Effector CD4-positive, alpha-beta T cell (primary cell): ENCODE measurements around the gene ADAMTS2. TPM values are rescaled to one million over a fixed set of nuclear protein-coding genes. Genes with fewer than 3 reads are reported as not detected.

Experiments used
- DNase-seq: peaks from one replicate; pipeline ENCODE4 v3.0.0-alpha.2; 2020
- total RNA-seq: gene quantifications from one replicate; lab custom pipeline; 2026; lab: John Stamatoyannopoulos, UW

ADAMTS2 gene
- total RNA-seq, result not detected

DNA sequence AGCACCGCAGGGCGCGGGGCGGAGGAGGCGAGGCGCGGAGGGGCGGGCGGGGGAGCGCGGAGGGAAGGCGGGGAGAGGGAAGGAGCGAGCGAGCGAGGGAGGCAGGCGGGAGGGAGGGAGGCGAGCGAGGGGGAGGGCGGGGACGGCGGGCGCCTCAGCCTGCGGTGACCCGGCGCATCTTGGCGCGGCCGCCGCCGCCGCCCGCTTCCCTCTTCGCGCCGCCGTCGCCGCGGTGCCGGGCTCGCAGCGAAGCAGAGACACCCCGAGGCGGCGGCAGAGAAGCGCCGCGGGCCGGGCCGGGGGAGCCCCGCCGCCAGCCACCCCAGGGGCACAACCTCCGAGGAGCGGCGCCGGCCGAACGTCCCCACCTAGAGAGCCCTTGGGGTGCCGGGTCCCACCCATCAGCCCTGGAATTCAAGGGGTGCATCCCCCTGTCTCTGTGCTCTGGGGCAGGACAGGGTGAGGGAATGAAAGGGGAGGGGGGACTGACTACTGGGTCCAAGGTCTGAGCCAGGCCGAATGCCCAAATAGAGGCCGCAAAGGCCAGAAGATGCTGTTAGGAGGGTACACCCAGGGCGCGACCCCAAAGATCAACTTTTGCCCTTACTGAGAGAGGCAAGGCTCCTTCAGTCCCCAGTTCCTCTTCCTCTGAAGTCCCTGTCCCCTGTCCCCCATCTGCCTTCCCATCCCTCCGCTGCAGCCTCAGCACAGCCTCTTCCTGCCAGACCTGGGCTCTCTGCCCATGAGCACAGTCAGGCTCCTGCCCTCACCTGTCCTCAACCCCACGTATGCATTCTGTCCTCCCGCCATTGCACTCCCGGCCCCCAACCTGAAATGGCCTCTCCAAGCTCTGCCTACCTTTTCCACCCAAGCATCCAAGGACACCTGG is at the start of gene ADAMTS2:
ADAMTS2 (minus strand) TSS at position 29 of the 889 bp plus-strand sequence. CDS start 133 bp downstream, outside the sequence.
- DNase-seq, result no peak

DNA sequence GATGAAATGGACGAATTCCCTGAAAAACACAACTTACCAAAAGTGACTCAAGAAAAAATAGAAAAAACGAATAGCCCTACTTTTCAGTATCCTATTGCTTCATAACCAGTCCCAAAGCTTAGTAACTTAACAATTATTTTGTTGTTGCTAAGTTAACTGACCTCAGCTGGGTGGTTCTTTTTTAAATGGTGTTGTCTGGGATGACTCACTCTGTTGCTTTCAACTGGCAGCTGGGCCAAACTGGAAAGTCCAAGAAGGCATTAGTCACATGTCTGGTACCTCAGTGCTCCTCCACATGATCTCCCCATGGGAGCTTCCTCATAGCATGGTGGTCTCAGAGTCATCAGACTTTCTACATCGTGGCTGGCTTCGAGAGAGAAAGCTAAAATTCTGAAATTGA is 47.8 kb upstream of the ADAMTS2 start:
- no peak for DNase-seq

DNA sequence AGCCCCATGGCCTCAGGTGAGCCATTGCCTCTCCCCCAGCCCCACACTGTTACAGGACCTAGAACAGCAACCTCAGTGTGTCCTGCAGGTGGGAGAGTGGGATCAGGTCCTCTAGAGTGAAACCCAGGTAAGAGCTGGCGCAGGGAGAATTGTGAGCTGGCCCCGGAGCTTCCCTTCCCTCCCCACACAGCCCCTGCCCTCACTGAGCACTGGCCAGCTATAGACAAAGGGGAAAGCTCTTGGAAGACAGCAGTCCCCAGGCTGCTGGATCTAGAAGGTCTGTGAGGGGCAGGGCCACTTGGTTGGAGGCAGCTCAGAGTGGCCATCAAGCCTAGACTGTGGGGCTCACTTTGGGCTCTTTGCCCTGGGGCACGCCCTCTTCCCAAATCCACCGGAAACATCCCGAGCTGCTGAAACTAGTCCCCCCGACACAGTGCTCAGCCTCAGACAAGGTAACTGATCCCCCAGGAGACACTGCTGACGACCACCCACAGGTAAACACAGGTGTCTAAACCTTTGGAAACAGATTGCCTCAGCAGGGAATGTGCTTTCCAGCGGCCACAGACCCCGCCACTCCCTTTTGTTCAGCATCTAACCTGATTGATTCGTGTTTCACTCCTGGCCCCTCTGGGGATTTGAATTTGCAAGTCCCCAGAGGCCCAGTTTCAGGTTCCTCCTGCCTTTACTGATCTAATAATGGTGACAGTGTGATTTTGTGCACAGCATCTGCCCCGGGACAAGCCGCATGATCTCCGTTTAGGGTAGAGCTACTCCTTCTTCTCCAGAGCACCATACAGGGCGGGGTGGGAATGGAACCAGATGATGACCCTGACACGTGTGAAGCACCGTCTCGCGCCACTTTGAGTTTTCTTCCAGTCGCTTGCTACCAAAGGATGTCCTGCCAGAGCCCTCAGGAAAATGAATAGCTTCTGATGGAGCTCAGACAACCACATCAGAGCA is 42.2 kb upstream of the ADAMTS2 start:
- DNase-seq, result no peak

DNA sequence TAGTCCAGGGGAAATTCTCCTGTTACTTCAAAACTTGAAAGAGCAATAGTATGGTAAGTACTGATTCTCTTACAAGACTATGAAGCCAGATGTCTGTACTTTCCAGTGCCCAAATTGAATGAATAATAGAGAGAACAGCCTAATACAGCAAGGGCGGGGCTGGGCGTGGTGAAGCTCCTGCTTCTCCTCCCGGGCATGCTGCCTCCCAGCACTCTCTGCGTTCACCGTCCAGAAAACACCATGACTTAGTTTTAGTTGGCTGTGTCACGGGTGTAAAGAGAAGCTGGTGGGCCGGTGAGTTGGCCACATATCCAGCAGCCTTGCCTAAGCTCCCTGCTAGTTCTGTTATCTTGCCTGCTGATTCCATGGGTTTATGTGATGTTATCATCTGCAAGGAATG is 40.7 kb upstream of the ADAMTS2 start:
- no peak for DNase-seq

DNA sequence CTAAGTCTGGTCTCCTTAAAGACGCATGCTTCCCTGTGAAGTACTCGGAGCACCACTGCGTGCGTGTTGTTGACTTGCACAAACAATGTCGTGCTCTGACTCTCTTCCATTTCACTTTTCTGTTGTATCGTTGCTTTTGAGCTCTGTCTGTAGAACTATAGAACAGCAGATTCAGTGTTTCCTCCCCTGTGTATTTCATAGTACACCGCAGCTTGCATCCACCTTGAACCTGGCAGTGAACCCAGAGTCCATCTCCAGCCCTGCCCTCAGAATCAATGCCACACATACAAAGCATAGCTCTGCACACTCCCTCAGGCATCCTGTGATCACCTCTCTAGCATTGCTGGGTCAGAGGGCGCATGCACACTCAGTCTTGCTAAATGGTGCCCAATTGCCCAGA is 37.2 kb upstream of the ADAMTS2 start:
- no peak for DNase-seq

DNA sequence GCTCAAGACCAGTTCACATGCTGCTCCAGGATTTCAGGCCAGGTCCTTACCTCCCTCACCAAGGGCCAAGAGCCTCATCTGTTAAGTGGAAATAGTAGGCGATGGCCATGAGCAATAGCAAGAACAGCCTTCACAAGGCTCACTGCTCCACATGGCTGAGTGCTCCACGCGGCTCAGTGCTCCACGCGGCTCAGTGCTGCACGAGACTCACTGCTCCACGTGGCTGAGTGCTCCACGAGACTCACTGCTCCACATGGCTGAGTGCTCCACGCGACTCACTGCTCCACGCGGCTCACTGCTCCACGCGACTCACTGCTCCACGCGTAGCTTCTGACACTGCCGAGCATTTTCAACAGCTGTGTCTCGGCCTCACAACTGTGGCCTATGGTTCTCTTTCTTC is 36.4 kb upstream of the ADAMTS2 start:
- no peak for DNase-seq

DNA sequence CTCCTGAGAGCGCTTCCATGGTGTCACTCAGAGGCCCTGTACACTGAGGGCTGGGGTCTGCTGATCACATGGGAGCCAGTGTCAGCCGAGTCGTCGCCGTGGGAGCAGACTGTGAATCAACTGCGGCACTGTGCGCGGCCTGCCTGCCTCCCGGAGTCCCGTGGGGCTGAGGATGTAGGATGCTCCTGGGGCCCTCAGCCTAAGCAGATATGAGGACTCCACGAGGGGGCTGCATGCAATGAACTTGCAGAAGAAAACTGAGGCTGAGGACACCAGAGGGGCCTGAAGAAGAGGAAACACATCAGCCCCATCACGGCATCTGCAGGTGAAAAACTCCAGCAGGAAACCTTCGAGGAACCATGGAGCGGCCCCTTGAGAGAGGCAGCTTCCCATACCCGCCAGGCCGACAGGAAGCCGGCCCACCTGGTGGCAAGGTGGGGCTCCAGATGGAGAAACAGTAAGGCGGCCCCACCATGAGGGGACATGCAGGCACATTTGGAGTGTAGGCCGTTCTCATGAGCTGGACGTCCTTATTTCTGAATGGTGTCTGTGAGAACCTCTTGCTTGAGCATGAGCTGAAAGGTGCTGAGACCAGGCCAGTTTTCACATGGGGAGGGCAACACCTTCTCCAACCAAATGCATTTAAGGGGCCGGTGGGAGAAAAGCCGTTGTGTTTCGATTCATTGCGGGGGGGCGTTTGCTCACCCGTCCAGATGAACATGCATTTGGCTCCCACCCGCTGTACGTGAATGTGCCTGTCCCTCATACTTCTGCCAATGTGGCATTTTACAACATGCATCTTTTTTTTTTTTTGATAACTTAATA is 35.2 kb upstream of the ADAMTS2 start:
- DNase-seq, result no peak

DNA sequence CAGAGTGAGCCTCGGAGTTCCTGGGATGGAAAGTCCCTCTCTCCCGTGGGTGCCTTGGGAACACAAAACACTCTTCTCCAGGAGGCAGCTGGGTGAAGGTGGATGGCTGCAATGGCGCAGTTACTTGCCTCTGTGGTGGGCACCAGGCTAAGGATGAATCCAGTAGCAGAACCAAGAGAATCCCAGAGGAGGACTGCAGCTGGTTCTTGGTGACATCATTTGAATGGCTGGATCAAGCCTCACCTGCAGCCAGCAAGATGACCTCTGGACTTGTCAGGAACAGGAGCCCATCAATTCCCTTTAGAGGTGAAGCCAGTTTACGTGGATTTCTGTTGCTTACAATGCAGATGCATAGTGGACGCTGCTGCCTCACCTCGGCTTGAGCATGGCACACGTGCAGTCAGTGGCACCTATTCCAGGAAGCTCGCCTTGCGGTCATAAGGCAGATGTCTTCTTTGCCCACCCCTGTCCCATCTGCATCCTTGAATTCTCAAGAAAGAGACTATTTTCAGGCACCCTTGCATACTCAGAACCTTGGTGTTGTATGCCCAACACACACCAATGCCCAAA is 34.1 kb upstream of the ADAMTS2 start:
- no peak for DNase-seq

DNA sequence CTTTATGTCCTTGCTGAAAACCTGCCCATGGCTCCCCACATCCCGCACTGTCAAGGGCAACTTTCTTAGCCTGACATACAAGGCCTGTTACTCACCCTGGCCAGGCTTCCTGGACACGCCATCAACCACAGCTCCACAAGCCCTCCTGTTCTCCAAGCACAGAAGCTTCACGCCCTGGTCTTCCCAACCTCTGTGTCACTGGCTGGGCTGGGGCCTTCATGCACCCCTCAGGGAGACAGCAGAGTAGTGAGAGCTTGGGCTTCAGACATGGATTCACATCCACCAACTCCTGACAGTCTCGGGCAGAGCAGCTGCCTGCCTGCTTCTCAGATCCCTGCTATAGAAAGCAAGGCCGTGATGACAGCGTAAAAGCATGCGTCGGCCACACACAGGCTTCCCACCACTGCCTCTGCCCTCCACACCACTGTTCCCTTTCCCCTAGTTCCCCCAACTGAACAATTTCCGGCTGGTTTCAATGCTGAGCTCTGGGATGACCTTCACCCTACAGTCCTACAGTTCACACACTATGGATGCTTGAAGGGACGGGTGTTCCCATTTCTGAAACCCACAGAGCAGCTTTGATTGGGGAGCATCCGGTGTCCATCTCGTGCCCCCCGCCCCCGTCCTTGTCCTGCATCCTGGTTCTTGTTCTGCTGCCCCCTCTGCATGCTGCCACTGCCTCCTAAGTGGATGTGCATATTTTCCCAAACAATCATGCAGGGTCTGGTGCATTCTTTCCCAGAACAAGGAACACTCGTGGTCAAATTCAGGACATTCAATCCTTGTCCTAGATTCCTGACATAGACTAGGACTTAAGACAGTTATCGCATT is 33.4 kb upstream of the ADAMTS2 start:
- DNase-seq, result no peak

DNA sequence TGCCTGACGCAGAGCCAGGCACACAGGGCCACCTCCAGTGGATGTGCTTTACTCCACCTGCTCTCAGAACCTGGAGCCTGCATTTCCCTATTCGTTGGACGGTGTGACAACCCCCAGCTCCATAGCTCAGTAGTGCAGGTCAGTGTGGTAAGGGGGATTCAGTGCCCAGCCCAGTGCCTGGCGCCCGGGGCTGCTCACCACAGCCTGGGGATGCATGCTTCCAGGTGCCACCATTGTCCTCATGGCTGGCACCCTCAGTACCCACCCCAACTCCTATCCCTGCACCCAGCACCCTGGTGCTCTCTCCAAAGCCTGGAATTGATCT is 32.8 kb upstream of the ADAMTS2 start:
- no peak for DNase-seq

DNA sequence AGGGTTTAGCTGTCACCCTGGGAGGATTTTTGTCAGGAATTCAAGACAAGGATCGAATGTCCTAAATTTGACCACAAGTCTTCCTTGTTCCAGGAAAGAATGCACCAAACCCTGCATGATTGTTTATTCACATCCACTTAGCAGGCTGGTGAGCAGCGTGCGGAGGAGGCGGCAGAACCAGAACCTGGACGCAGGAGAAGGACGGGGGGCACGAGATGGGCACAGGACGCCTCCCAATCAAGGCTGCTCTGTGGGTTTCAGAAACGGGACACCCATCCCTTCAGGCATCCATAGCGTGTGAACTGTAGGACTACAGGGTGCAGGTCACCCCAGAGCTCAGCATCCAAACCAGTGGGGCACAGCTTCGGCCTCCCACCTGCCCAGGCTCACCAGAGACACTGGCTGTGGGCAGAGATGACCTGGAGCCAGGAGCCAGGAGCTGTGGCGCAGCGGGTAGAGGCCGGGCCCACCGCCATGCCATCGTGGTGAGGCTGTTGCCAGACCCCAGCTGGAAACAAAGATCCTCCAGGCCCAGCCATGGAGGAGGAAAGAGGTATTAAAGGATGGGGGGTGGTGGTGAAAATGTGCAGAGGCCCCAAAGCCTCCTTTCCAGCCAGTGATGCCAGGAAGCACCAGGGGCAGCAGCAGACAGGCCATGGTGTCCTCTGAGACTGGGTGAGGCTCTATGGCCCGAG is 32.3 kb upstream of the ADAMTS2 start:
- no peak for DNase-seq

DNA sequence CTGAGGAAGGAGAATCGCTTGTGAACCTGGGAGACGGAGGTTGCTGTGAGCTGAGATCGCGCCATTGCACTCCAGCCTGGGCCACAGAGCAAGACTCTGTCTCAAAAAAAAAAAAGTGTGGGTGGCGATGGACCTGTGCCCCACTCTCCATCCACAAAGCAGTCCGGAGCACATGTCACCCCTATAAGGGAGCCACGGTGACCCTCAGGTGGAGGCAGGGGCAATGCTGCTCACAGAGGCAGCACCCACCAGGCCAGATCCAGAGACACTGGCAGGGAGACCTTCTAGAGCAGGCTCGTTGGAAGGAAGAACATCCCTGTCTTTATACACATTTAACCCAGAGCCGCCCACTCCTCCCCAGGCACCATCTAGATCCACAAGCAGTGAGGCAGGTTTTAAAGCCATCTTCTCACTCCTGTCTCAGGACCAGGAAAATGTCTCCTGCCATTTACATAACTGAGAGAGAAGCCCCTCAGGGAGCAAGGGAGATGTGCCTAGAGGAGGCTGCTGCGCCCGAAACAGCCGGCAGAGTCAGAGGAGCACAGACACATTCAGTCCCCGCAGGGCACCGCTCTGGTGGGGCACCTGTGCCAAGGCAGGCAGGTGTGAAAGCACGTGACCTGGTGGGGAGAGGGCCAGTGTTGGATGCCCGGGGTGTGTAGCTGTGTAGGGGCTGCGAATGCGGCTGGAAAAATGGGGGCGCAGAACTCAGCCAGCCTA is 31.6 kb upstream of the ADAMTS2 start:
- DNase-seq, result no peak

DNA sequence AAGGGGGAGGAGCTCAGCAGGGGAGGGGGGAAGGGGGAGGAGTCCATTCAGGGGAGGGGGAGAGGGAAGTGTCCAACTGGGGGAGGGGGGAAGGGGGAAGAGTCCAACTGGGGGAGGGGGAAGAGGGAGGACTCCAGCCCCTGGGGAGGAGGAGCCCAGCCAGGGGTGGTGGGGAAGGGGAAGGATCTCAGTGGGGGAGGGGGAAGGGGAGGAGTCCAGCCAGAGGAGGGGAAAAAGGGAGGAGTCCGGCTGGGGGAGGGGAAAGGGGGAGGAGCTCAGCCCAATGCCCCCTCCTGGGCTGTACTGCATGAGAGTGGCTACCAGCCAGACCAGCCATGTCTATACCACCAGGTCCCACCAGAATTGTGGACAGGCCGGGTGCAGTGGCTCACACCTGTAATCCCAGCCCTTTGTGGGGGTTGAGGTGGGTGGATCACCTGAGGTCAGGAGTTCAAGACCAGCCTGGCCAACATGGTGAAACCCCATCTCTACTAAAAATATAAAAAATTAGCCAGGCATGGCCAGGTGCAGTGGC is 30.6 kb upstream of the ADAMTS2 start:
- DNase-seq, result no peak

DNA sequence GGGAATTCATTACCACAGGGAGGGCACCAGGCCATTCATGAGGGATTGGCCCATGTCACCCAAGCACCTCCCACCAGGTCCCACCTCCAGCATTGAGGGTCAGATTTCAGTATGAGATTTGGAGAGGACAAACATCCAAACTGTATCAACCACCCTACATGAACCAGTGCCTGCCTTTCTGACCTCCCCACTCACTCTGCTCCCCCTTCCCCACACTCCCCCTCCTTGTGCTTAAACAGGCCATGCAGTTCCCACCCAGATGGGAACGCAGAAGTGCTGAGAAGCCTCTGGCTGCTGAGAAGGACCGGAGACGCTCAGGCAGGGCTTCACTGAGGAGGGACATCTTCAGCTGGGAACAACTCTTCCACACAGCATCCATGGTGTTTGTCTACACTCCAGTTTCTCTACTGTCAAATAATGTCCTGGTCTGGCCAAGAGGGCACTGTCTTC is 30.0 kb upstream of the ADAMTS2 start:
- no peak for DNase-seq

DNA sequence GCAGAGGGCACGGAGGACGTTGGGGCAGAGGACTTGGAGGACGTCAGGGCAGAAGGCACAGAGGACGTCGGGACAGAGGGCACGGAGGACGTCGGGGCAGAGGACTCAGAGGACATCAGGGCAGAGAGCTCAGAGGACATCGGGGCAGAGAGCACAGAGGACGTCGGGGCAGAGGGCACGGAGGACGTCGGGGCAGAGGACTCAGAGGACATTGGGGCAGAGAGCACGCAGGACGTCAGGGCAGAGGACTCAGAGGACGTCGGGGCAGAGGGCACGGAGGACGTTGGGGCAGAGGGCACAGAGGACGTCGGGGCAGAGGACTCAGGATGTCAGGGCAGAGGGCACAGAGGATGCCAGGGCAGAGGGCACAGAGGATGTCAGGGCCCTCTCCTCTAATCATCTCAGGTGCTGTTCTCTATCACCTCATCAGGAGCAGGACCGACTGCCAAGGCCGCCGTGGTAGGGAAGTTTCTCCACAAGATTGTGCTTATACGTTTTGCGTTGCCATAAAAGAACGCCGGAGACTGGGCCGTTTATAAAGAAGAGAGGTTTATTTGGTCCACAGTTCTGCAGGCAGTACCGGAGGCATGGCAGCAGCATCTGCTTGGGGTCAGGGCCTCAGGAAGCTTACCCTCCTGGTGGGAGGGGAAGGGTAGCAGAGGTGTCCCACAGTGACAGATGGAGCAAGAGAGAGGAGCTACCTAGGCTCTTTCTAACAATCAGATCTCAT is 29.4 kb upstream of the ADAMTS2 start:
- no peak for DNase-seq

DNA sequence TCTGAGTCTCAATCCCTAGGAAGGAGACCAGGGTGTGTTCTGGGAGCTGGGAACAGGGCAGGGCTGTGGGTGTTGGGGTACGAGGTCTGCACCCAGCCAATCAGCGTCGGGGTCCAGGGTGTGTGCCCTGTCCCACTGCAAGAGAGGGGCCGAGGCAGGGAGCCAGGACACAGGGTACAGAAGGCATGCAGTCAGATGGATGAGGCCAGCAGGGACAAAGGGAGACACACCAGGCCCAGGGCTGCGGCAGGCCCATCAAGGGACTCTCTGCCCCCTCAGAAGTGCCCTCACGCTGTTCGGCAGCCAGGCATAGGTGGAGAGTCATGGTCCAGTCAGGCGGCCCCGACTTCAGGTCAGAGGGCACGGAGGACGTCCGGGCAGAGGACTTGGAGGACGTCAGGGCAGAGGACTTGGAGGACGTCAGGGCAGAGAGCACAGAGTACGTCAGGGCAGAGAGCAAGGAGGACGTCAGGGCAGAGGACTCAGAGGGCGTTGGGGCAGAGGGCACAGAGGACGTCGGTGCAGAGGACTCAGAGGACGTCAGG is 28.8 kb upstream of the ADAMTS2 start:
- no peak for DNase-seq

DNA sequence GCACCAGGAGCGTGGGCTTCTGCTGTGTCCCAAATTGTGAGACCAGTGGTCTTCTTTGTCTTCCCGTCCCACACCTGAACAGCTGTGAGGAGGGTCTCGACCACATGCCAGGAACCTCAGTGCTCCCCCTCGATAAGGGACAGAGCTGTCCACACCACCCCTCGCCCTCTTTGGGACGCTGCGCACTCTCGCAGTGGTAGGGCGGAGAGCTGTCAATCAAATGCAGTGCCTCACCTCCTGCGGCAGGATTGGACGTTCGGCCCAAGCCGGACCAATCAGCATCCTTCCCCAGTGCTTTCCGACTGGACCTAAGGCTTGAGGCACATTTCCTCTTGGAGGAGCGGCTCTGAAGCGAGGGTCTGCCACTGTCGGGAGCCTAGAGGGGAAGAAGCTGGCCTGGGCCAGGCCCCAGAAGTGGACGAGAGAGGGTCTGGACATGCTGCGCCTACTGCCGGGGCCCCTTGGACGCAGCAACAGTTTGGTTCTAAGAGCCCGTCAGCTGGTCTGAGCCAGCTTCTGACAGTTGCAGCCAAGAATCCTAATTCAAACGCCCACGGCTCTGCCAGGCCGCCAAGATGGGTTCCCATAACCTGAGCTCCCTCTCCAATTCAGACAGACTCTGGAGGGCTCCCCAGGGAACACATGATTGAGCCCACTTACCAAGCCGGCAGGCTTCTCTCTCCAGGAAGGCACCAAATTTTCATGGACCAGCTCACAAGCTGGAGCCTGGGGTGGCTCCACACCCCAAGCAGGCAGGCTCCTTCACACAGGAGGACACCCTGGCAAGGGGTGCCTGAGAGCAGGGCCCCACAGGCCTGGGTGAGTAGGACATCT is 28.1 kb upstream of the ADAMTS2 start:
- no peak for DNase-seq
